Left lobe of liver (tissue), 2 donors: ENCODE data around the gene TAF1B. TPM values are rescaled to one million over a fixed set of nuclear protein-coding genes. Genes with fewer than 3 reads are reported as not detected.

ENCODE experiments used
- ATAC-seq: fragments of 200-7000 bp; cut with Tn5 transposase; one replicate; pipeline ENCODE4 v1.9.1; 2020; ENCODE audit warnings: mild to moderate bottlenecking, moderate library complexity
- DNase-seq: peaks from one replicate; pipeline ENCODE4 v3.0.0-alpha.2; 2020; ENCODE audit warnings: low spot score
- total RNA-seq: library from RNA; stranded (reverse); gene quantifications from one replicate; pipeline ENCODE4 v1.2.1, GENCODE V29; 2021
- donor health status: DM: no; HTN: no; CAD: no; lungs with moderate emphysema.
- donor health status: DM: no; HTN: yes; CAD: no.

Gene TAF1B
- total RNA-seq, 1 donor from 2014 or later, result 5.7 TPM

DNA sequence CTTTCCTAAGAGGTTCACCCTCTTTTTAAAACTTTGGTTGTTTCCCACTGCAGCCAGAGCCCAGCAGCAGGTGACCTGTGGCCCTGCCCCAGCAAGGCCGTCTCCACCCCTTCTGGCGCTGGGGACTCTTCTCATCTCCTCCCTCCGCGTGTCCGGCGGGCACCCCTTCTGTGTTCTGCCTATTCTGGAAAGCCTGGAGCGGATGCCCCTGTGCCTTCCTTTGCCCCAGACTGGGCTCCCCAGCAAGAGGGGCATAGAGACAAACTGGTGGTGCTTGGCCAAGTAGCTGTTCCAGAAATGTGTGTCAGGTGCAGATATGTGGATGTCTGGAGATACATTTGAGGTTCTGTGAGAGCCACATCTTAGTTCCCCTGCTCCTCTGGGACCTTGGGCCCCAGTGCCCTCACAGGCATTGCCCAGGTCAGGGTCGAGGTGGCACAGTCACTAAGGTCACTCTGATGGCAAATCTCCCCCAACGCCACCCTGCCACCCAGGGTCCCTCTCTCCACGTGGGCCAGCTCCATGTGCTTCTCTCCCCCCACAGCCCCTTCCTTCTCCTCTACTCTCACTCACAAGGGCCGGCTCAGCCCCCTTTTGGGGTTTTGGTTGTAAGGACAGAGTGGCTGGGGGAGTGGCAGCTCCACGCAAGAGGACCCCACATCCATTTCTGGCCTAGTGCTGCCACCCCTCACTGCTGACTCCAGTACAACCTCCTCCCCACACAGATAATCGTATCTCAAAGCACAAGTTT, 35.5 kb upstream of the TAF1B start:
- DNase-seq (peak; percentile 26), ATAC-seq (no peak)

GRCh38 chr2:9808334-9809063, 34.8 kb upstream of the TAF1B start:
- DNase-seq, result no peak
- ATAC-seq, result no peak

- DNase-seq, result no peak
- no peak for ATAC-seq
Measured at GRCh38 chr2:9809064-9809356, 34.3 kb upstream of the TAF1B start.

GRCh38 chr2:9809448-9810088, 33.7 kb upstream of the TAF1B start:
- no peak for ATAC-seq
- no peak for DNase-seq

- ATAC-seq, result no peak
- DNase-seq, result no peak
Measured at GRCh38 chr2:9811216-9811615, 32.1 kb upstream of the TAF1B start.

- ATAC-seq, result no peak
- no peak for DNase-seq
Measured at GRCh38 chr2:9811679-9812511, 31.4 kb upstream of the TAF1B start.

DNA sequence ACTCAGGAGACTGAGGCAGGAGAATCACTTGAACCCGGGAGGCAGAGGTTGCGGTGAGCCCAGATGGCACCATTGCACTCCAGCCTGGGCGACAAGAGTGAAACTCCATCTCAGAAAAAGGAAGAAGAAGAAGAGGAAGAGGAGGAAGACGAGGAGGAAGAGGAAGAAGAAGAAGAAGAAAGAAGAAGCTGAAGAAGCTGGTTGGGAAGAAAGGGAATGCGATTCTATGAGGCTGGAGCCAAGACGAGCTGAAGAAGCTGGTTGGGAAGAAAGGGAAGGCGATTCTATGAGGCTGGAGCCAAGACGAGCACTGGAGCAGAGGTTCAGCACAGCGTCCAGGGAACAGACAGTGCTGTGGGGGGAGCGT, 30.3 kb upstream of the TAF1B start:
- no peak for ATAC-seq
- no peak for DNase-seq

DNA sequence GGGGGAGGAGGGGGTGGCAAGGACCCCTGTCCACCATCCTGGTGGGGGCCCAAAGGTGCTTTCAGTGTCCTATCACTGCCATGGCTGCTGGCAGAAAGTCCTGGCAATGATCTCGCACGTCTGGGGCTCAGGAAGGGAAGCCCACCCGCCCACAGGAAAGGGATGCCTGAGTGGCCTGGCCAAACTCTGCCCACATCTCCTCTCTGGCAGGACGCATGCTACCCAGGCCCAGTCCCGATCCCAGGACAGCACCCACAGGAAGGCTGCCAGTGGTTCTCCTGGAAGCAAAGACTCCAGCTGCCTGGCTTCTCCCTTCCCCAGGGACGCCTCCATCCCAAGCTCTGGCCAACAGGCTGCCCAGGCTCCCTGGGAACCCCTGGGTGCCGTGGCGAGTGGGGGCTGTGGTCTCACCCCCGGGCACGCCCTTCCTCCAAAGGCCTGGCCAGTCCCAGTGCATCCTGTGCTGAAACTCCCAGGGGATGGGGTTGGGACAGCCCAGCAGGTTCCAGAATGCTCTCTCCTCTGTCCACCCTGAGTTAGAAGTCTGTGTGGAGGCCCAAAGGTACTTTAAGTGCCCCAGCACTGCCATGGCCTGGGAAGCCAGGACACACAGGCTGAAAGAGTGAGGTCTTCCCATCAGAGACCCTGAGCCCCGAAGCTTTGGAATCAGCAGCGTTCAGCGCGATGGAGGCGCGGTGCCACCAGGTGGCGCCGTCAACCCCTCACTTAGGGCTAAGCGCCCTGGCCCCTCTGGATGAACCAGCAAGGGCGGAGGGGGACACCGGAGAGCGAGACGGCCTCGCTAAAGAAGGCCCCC, 29.8 kb upstream of the TAF1B start:
- peak; percentile 69 for DNase-seq

GRCh38 chr2:9814129-9814868, 29.0 kb upstream of the TAF1B start:
- no peak for ATAC-seq
- DNase-seq, result no peak

More for the DNA sequence above, 29.8 kb upstream of the TAF1B start:
- peak; percentile 94 for ATAC-seq

DNA sequence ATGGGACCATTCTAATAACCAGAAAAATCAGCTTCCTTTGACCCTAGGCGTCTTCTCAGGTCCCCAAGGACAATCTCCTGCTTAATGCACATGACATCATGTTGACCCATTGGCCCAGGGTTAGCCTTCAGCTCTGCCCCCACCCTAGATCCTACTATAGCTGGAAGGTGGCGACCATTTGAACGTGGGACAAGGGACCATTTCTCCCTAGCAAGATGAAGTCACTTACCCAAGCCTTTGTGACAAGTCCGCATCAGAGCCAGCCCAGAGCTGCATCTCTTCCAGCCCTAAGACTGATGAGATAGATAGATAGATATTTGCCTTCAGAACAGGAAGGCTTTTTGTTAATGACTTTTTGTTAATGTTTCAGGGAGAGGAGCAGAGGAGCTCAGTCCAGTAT, 28.2 kb upstream of the TAF1B start:
- DNase-seq, result no peak
- no peak for ATAC-seq

DNA sequence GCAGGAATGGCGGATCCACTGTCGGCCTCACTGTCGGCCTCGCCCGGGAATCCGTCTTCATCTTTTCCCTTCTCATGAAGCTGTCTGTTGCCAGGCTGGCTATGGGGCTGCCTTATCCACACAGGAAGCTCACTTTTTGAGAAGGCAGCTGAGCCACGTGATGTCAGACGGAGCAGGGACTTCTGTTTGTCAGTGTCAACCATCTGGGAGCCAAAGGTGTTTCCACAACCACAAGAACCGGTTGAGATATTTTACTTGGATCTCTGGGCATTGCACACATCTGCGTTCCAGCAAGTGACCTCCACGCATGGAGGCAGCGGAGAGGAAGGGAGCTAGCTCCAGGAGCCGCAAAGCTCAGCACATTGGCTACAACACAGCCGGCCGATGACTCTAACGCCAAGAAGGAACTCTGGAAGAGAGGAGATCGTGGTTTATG, 27.4 kb upstream of the TAF1B start:
- ATAC-seq, result no peak
- DNase-seq, result no peak

GRCh38 chr2:9818097-9818496, 25.2 kb upstream of the TAF1B start:
- DNase-seq (no peak), ATAC-seq (no peak)

GRCh38 chr2:9819551-9819950, 23.7 kb upstream of the TAF1B start:
- ATAC-seq (no peak), DNase-seq (no peak)

- ATAC-seq (no peak), DNase-seq (no peak)
Measured at GRCh38 chr2:9820020-9820973, 23.0 kb upstream of the TAF1B start.

GRCh38 chr2:9821805-9822445, 21.3 kb upstream of the TAF1B start:
- ATAC-seq, result no peak

DNA sequence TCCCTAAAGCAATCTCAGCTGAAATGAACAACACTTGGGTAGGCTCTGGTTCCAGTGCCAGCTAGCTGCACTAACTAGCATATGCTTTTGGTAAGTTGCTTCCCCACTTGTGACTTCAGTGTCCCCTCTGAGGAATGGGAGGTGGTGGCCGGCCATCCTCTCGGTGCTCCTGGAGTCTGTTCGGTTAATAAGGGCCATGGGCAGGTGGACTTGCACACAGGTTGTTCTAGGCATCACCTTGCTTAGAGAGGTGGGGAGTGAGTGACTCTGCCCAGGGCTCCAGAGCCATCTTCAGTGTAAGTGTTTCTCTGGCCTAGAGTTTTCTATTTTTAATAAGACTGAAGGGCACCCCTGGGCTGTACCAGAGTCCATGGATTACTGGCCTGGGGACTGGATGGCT, 18.8 kb upstream of the TAF1B start:
- ATAC-seq (no peak), DNase-seq (no peak)

More at GRCh38 chr2:9821805-9822445, 21.3 kb upstream of the TAF1B start:
- no peak for DNase-seq

DNA sequence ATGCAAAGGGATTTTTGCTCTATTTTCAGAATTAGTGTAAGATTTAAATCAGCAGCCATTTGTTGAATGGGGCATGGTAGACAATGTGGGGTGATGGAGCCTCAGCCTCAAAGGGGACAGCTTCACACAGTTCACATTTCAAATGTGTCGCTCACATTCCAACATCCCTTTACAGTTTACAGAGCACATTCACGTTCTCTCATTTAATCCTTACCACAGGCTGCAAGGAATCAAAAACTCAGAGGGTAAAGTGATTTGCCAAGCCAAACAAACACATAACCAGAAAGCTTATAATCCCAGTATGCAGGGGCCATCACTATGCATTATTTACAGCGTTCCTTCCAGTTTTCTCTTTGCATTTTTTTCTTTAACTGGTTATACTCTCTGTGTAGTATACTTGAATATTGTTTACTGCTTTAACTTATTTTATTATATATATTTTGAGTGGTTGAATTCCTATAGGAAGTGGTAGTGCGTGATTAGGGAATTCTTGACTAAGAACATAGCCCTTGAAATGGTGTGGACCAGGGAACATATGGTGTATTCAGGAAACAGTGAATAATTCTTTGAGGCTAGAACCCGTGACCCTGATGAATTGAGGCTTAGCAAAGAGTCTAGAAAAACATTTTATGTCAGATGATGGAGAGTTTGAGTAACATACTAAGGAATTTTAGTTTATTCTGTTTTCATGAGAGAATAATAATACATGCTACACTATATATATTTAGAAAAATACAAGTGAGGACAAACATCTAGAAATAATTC, 18.1 kb upstream of the TAF1B start:
- DNase-seq (no peak), ATAC-seq (no peak)
